ACHN (cell line): ENCODE measurements around the gene ADAMTSL2.

Experiments
- DNase-seq: peaks from one replicate; pipeline ENCODE4 v3.0.0-alpha.2; 2015
- in situ Hi-C: cut with HindIII; loops from 2 replicates; pipeline ENCODE4 v1.10.0; 2017; ENCODE audit warnings: low sequenced_read_pairs, low pct_ligation_motif_present, low pct_unique_long_range_greater_than_20kb

ADAMTSL2 gene

DNA sequence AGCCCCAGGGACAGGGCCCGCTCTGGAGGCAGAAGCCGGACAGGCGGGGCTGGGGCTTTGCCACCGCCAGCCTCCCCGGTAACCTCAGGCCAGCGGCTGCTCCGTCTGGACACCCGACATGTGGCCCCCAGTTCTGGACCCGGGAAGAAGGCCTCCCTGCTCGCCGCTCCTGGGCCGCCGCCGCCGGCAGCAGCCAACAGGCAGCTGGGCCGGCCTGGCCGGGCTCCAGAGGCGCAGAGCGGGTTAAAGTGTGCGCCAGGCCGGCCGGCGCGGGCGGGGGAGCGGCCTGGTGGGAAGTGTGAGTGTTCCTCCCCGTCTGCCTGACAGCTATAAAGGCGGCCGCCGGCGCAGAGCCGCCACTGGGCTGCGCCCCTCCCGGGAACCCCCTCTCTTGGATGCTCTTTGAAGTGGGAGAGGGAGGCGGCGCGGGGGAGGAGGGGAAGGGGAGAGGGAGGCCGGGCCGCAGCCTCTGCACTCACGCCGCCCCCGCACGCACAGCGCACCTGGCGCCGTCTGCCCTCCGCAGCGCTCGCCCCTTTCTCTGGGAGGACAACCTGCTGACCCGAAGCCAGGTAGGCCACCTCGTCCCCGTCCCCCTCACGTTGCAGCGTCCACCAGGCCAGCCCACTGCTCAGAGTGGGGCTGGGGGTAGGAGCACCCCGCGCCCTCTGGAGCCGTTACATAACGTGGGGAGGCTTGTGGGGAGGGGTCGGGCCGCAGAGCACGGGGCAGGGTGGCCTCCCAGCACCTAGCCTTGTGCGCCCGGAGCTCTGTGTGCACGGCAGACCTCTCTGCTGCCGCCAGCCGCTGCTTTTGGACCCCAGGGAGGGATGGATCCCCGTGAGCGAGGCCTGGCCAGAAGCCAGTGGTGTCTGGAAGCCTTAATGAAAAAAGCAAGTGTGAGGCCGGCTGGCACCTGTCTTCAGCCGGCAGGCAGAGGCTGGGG, at the start of gene ADAMTSL2:
Gene ADAMTSL2, plus strand, starts transcription at position 359 of the 946 bp plus-strand sequence. CDS start 2,009 bp downstream, outside the sequence.
- in situ Hi-C loops: no loop called here

DNA sequence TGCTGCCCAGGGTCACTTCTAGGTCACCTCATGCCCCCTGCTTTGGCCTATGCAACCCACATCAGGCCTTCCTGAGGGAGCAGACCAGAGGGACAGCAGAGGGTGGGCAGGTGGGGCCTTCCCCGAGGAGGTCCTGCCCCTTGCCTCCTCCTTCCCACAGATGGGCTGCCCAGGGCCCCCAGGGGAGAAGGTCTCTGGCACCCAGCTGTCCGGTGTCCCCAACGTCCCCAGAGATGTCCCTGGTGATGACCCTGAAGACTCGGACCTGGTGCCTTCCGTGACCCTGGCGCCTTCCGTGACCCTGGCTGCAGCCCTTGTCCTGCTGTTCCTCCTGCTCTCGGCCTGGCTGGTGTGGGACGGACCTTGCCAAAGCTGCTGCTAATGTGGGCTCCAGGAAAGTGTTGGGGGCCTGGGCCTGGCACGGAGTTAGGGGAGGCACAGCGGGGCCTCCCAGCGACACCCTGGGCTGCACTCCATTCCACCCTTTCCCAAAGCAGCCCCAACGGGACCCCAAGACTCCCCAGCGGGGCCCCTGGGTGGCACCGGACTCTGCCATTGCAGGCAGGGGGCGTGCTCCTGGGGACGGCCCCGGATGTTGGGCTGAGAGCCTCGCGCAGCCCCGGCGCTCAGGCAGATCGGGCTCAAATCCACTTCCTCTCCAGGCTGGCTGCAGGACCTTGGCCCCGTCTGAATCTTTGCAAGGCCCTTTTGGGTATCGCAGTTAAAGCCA, 48.8 kb upstream of the ADAMTSL2 start:
- DNase-seq: no peak
- in situ Hi-C loops: no loop called here

More for the DNA sequence above, at the start of gene ADAMTSL2:
- DNase-seq: no peak

DNA sequence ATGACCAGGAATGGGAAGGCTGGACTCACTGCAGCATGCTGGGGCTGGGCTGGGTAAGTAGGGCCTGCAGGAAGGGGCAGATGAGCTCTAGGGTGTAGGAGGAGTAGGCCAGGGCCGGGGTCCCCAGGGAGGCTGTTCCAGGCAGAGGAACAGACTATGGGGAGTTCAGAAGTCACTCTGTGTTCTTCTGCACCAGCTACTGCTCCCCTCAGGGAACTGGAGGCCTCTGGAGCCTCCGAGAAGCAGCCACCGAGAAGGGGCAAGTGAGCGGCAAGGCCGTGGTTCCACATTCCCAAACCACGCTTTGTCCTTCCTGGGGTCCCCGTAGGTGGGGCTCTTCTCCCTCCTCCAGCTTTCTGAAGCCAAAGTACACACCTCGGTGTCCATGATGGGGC, 47.2 kb upstream of the ADAMTSL2 start:
- DNase-seq: no peak
- in situ Hi-C loops: no loop called here

DNA sequence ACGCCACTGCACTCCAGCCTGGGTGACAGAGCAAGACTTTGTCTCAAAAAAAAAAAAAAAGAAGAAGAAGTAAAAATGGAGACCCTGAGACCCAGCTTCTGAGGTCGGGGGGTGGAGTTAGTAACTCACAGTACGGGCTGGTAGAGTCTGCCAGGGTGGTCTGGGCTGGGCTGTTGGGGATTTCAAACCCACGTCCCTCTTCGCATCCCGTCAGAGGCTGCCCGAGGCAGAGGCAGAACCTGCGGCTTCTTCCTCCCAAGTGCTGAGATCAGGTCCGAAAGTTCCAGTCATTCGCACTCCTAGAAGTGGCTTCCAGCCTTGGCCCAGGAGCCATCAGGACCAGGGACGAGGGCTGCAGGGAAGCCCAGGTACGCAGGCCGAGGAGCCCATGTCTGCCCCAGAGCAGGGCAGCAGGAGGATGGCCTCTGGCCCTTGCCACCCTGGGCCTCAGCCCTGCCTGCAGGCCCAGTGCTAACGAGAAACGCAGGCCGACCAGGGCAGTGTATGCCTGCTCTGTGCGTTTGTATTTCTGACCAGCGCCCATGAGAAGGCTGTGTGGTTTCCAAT, 45.7 kb upstream of the ADAMTSL2 start:
- in situ Hi-C loops: no loop called here
- DNase-seq: no peak

DNA sequence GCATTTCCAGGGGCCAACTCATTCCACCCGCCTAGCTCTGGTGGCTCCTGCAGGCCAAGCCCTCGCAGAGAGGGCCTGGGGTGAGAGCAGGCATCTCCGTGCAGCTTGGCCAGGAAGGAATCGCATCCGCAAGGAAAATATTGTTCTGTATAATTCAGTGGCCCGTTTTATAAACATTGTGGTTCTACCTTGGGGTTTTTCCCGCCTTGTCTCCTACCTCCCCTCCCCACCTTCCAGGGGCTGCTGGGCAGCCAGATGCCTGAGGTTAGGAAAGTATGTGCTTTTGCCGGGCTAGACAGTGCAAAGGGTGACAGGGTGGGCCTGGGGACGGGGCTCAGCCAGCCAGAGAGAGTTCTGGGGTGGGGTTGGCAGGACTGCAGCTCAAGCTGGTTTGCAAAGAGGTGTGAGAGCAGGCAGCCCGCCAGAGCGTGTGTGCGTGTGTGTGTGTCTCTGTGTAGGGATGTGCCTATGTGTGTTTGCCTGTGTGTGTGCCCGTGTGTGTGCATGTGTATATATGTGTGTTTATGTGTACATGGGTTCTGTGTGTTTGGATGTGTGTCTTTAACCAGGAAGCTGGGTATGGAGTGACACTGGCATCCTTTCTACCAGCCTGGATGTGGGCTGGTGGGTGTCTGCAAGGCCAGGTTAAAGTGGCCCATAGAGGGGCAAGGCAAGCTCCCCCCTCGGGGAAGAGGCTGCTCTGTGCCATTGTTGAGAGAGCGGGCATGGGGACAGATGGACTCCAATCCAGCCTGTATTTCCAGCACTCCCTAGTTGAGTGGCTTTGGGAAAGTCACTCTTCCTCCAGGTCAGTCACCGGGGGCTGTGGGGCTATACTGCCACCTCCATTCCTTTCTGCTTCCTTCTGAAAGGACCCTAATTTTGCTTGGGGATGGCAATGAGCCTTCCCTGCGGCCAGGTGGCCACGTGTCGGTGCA, 45.0 kb upstream of the ADAMTSL2 start:
- DNase-seq: no peak
- in situ Hi-C loops: no loop called here

- DNase-seq: no peak
- in situ Hi-C loops: no loop called here
Measured at GRCh38 chr9:133490201-133490681, 44.3 kb upstream of the ADAMTSL2 start.

DNA sequence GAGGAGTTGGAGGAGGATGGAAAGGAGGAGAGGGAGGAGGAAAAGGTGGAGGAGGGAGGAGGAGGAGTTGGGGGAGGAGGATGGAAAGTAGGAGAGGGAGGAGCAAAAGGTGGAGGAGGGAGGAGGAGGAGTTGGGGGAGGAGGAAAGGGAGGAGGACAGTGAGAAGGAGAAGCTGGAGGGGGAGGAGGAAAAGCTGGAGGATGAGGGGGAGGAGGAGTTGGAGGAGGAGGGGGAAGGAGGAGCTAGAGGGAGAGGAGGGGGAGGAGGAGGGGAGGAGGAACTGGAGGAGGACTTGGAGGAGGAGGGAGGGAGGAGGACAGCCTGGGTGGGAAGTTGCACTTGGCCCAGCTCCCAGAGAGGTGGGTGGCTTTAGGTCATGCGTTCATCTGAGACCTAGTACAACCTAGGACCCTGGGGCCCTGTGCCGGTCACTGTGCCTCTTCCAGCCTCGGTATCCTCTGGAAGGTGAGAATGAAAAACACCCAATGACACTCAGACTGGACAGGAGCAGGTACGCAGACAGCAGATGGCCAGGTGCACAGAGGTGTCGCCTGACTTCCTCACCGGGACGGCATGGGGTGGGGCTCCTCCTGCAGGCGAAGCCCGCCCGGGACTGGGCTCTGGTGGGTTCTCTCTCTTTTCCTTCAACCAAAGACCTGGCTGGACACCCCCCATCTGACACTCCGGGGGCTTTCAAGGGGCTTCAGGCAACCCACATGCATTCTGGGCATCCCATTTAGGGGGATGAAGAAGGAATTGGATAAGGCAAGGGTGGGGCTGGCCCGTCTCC, 43.4 kb upstream of the ADAMTSL2 start:
- in situ Hi-C loops: no loop called here
- DNase-seq: no peak

- in situ Hi-C loops: no loop called here
- no peak for DNase-seq
Measured at GRCh38 chr9:133491656-133491925, 42.9 kb upstream of the ADAMTSL2 start.

GRCh38 chr9:133492061-133493021, 42.2 kb upstream of the ADAMTSL2 start:
- DNase-seq: no peak
- in situ Hi-C loops: no loop called here

DNA sequence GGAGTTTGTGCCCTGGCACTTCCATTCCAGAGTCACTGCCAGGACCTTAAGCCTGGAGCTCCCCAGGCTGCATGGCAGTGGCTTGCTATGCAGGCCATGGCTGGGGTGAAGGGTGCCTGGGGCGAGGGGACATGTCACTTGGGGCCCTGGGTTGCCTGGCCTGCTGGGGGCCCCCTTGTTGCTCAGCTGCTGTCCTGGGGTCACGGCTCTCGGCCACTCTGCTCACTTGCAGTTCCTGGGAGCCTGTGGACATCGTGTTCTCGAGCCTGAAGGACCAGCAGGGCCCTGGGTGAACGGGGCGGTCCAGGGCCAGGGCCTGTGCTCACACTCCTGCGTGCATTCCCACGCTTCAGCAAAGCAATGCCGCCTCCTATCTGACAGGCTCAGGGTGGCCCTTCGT, 41.1 kb upstream of the ADAMTSL2 start:
- DNase-seq: no peak
- in situ Hi-C loops: no loop called here

DNA sequence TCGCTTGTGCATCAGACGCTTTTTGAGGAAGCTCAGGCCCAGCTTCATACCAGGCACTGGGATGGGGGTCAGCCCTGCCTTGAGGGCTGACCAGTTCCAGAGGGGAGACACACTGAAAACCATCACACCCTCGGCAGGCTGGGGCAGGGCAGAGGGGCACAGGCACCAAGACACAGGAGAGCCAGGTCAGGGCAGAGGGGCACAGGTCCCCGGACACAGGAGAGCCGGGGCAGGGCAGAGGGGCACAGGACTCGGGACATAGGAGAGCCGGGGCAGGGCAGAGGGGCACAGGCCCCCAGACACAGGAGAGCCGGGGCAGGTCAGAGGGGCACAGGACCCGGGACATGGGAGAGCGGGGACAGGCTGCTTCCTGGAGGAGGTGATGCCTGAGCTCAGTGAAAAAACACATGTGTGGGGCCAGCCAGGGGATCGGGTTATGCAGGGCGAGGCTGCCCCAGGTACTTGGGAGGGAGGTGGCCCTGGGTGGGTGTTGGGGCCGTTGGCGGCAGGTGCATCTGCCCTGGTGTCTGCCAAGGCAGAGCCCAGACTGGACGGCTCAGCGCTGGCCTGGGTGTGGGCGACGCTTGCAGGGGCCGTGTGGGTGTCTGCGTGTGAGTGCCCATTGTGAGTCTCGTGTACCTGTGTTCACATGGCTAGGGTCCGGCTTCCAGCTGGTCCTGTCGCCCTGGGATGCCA, 40.5 kb upstream of the ADAMTSL2 start:
- in situ Hi-C loops: no loop called here

DNA sequence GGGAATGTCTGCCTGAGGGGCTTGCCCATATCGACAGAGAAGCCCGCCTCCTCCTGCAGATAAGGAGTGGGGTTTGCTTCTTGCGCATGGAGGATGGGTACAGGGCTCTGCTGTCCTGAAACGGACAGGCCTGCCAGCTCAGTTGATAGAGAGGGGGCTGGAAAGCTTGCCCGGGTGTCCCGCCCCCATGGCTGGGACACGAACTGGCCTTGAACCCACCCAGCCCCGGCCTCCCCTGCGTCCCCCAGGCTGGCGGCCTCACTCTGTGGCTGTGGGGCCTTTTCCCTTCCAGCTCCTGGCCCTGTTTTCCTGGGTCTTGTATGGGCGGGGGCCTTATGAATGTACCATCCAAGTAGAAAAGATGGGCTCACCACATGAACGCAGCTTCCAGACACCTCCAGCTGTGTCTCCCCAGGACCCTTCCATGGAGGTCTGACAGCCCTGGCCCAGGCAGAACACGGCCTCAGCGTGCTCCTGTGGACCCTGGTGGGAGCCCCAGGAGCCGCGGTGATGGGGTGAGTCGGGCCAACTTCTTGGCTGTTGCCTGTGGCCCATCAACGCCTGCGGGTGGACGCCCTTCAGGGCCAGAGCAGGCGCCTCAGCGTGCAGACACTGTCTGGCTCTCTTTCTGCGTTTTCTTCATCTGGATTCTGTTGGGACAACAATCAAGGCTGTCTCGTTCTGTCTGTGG, 39.7 kb upstream of the ADAMTSL2 start:
- DNase-seq: no peak
- in situ Hi-C loops: no loop called here

More for the DNA sequence above, 40.5 kb upstream of the ADAMTSL2 start:
- no peak for DNase-seq

DNA sequence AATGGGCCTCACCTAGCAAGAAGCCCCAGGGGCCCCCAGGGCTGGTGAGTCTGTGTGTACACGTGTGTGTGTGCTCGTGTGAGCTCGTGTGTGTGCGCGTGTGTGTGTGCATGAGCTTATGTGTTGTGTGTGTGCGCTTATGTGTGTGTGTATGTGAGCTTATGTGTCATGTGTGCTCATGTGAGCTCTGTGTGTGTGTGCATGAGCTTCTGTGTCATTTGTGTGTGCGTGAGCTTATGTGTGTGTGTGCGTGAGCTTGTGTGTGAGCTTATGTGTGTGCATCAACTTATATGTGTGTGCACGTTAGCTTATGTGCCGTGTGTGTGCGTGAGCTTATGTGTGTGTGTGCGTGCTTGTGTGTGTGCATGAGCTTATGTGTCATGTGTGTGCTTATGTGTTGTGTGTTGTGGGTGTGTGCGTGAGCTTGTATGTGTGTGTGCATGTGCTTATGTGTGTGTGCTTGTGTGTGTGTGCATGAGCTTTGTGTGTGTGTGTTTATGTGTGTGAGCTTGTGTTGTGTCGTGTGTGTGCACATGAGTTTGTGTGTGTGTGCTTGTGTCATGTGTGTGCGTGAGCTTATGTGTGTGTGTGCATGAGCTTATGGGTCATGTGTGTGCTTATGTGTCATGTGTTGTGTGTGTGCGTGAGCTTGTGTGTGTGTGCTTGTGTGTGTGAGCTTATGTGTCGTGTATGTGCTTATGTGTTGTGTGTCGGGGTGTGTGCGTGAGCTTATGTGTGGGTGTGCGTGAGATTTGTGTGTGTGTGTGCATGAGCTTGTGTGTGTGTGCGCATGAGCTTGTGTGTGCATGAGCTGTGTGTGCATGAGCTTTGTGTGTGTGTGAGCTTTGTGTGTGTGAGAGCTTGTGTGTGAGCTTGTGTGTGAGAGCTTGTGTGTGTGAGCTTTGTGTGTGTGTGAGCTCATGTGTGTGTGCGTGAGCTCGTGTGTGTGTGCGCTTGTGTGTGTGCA, 38.9 kb upstream of the ADAMTSL2 start:
- no peak for DNase-seq
- in situ Hi-C loops: no loop called here
